A549 (cell line): ENCODE data around the gene SLIT1. TPM values are rescaled to one million over a fixed set of nuclear protein-coding genes. Genes with fewer than 3 reads are reported as not detected.

Experiments
- ATAC-seq, 2 experiments: fragments of 200-7000 bp in 1 of 2; fragments of >200 bp in 1 of 2; cut with Nextera tagmentation in 1 of 2; cut with Tn5 transposase in 1 of 2; 3 replicates each; pipeline versions ENCODE4 v1.8.0 to v1.9.1; 2018 to 2020; ENCODE audit warnings: mild to moderate bottlenecking in 1 of 2, moderate library complexity in 1 of 2
- CTCF ChIA-PET: fragments of 300-600 bp; sonication (Branson Sonifier 250); formaldehyde crosslinking; extraction: SDS; loops from one replicate; lab custom pipeline; 2021; ENCODE audit warnings: antibody characterized with exemption, inconsistent platforms; lab: Yijun Ruan, JAX
- POLR2A ChIA-PET: fragments of 350-600 bp; formaldehyde crosslinking; extraction: SDS; loops from one replicate; lab custom pipeline; 2021; ENCODE audit warnings: antibody characterized with exemption, inconsistent platforms; lab: Yijun Ruan, JAX
- DNase-seq, 2 experiments: peaks; one replicate each; pipeline versions ENCODE4 v3.0.0 to v3.0.0-alpha.2; 2011 to 2016; ENCODE audit warnings: low read depth in 1 of 2, low spot score in 1 of 2
- FAIRE-seq: peaks from 2 replicates; lab custom pipeline; 2011; peaks lifted over from hg19 to GRCh38; lab: Jason Lieb, UNC
- H3K27ac ChIP-seq, 2 experiments: fragments of >200 bp; sonication (Bioruptor Twin); formaldehyde crosslinking; 3 replicates each; pipeline ENCODE4 v1.5.1; 2016 to 2017
- H3K4me1 ChIP-seq: fragments of >200 bp; sonication (Bioruptor Twin); formaldehyde crosslinking; 3 replicates; pipeline ENCODE4 v1.6.1; 2016
- H3K4me2 ChIP-seq: fragments of >200 bp; sonication (Bioruptor Twin); formaldehyde crosslinking; 3 replicates; pipeline ENCODE4 v1.6.1; 2016
- H3K4me3 ChIP-seq: fragments of >200 bp; sonication (Bioruptor Twin); formaldehyde crosslinking; 3 replicates; pipeline ENCODE4 v1.5.1; 2016
- H3K9me3 ChIP-seq: fragments of >200 bp; sonication (Bioruptor Twin); formaldehyde crosslinking; 3 replicates; pipeline ENCODE4 v1.6.1; 2016
- BHLHE40 ChIP-seq: IDR thresholded peaks from 2 replicates; pipeline ENCODE4 v1.6.1; 2012; ENCODE audit warnings: low read depth, low read length, inconsistent platforms
- CBX2 ChIP-seq: fragments of 200-600 bp; sonication (generic); IDR thresholded peaks from 2 replicates; pipeline ENCODE4 v1.6.1; 2016; ENCODE audit warnings: low read depth, mild to moderate bottlenecking, borderline replicate concordance
- CBX8 ChIP-seq: fragments of 200-600 bp; sonication (generic); IDR thresholded peaks from 2 replicates; pipeline ENCODE4 v1.6.1; 2016
- CHD2 ChIP-seq: fragments of 150-350 bp; IDR thresholded peaks from 2 replicates; pipeline ENCODE4 v1.6.1; 2014; ENCODE audit warnings: low read length; ENCODE audit not compliant: partially characterized antibody
- E2F6 ChIP-seq: IDR thresholded peaks from 2 replicates; pipeline ENCODE4 v1.6.1; 2012; ENCODE audit warnings: low read depth, borderline replicate concordance
- EHMT2 ChIP-seq: fragments of 200-600 bp; sonication (generic); IDR thresholded peaks from 2 replicates; pipeline ENCODE4 v1.6.1; 2016; ENCODE audit warnings: antibody characterized with exemption, low read depth, mild to moderate bottlenecking, moderate library complexity
- FOXS1 ChIP-seq: fragments of 250-450 bp; sonication (Bioruptor Pico); IDR thresholded peaks from 2 replicates; pipeline ENCODE4 v1.5.0; 2020; ENCODE audit warnings: mild to moderate bottlenecking, moderate library complexity
- GATA3 ChIP-seq: IDR thresholded peaks from 2 replicates; pipeline ENCODE4 v1.6.1; 2012; ENCODE audit warnings: borderline replicate concordance
- HDAC2 ChIP-seq: fragments of 200-600 bp; sonication (generic); IDR thresholded peaks from 2 replicates; pipeline ENCODE4 v1.6.1; 2016
- HMGXB4 ChIP-seq: fragments of 250-450 bp; sonication (Bioruptor Pico); IDR thresholded peaks from 2 replicates; pipeline ENCODE4 v1.5.0; 2021; ENCODE audit warnings: mild to moderate bottlenecking, moderate library complexity, borderline replicate concordance
- HOXA7 ChIP-seq: fragments of 250-450 bp; sonication (Bioruptor Pico); IDR thresholded peaks from 2 replicates; pipeline ENCODE4 v1.5.0; 2020; ENCODE audit warnings: mild to moderate bottlenecking, moderate library complexity
- HOXB13 ChIP-seq: fragments of 250-450 bp; sonication (Bioruptor Pico); IDR thresholded peaks from 2 replicates; pipeline ENCODE4 v1.5.0; 2020; ENCODE audit warnings: low read depth, mild to moderate bottlenecking, moderate library complexity
- HOXB5 ChIP-seq: fragments of 250-450 bp; sonication (Bioruptor Pico); IDR thresholded peaks from 2 replicates; pipeline ENCODE4 v1.5.0; 2020; ENCODE audit warnings: mild to moderate bottlenecking, moderate library complexity
- NPAS2 ChIP-seq: fragments of 250-450 bp; sonication (Bioruptor Pico); IDR thresholded peaks from 2 replicates; pipeline ENCODE4 v1.8.0; 2022; ENCODE audit warnings: mild to moderate bottlenecking, moderate library complexity, borderline replicate concordance
- NR3C1 ChIP-seq: fragments of >200 bp; sonication (Bioruptor Twin); formaldehyde crosslinking; IDR thresholded peaks from 3 replicates; pipeline ENCODE4 v1.6.1; 2017
- PHF8 ChIP-seq: fragments of 200-600 bp; sonication (generic); IDR thresholded peaks from 2 replicates; pipeline ENCODE4 v1.6.1; 2016; ENCODE audit warnings: low read depth, mild to moderate bottlenecking, antibody characterized with exemption, moderate library complexity, borderline replicate concordance
- POLR2AphosphoS2 ChIP-seq: conservative IDR thresholded peaks from 2 replicates; pipeline ENCODE4 v1.6.1; 2012; ENCODE audit warnings: low read length, improper control_type of control experiment, inconsistent platforms
- RAD21 ChIP-seq, 2 experiments: fragments of >200 bp in 1 of 2; sonication (Bioruptor Twin) in 1 of 2; formaldehyde crosslinking in 1 of 2; IDR thresholded peaks in 1 of 2; conservative IDR thresholded peaks in 1 of 2; 2 replicates in 1 of 2; 3 replicates in 1 of 2; pipeline ENCODE4 v1.6.1; 2012 to 2018; ENCODE audit warnings: inconsistent platforms in 1 of 2
- RARB ChIP-seq: fragments of 250-450 bp; sonication (Bioruptor Pico); IDR thresholded peaks from 2 replicates; pipeline ENCODE4 v1.8.0; 2021; ENCODE audit warnings: mild to moderate bottlenecking, moderate library complexity
- REST ChIP-seq: fragments of 200-600 bp; sonication (generic); IDR thresholded peaks from 2 replicates; pipeline ENCODE4 v1.6.1; 2016; ENCODE audit warnings: antibody characterized with exemption, mild to moderate bottlenecking, moderate library complexity
- RNF2 ChIP-seq: fragments of 200-600 bp; sonication (generic); IDR thresholded peaks from 2 replicates; pipeline ENCODE4 v1.6.1; 2016; ENCODE audit warnings: low read depth, mild to moderate bottlenecking, antibody characterized with exemption, moderate library complexity, borderline replicate concordance
- SMC3 ChIP-seq: fragments of >200 bp; sonication (Bioruptor Twin); formaldehyde crosslinking; IDR thresholded peaks from 3 replicates; pipeline ENCODE4 v1.6.1; 2018; ENCODE audit warnings: inconsistent platforms
- TP53 ChIP-seq: fragments of 250-450 bp; sonication (Bioruptor Pico); IDR thresholded peaks from 2 replicates; pipeline ENCODE4 v1.5.0; 2021; ENCODE audit warnings: mild to moderate bottlenecking, moderate library complexity
- USF2 ChIP-seq: fragments of 450-650 bp; IDR thresholded peaks from 2 replicates; pipeline ENCODE4 v1.6.1; 2014; ENCODE audit warnings: antibody characterized with exemption
- ZC3H11A ChIP-seq: fragments of 450-650 bp; IDR thresholded peaks from 2 replicates; pipeline ENCODE4 v1.6.1; 2014; ENCODE audit warnings: antibody characterized with exemption, mild to moderate bottlenecking
- WGBS: methylation state at CpG from one replicate; pipeline ENCODE4 v1.1.6; 2017; ENCODE audit errors: missing lambda C conversion rate; 5-methylcytosine and 5-hydroxymethylcytosine counted together
- polyA plus RNA-seq, 4 experiments: library from polyadenylated mRNA; depleted of rRNA in 3 of 4; stranded (reverse); fragments of >200 nt; fragmentation: RNase III in 1 of 4; extraction: RNeasy Plus Mini Kit Qiagen cat#74134 plus additional on column Dnase treatment in 1 of 4; gene quantifications; 2 replicates in 3 of 4; 3 replicates in 1 of 4; pipeline ENCODE4 v1.2.3, GENCODE V29; 2011 to 2017
- TF ChIP-seq, protein P1 (sequence below): fragments of >200 bp; sonication (Bioruptor Twin); formaldehyde crosslinking; IDR thresholded peaks from 2 replicates; pipeline ENCODE4 v1.6.1; 2016

Gene SLIT1
- polyA plus RNA-seq, 2 of the 4 experiments (the other 2 are of a cell fraction) = 0.05 to 0.09 TPM

GRCh38 chr10:97150013-97150595 lies 35.7 kb downstream of the SLIT1 start:
- ATAC-seq = no peak
- Histone ChIP-seq H3K9me3 (no peaks in the 10 kb centered on the region), H3K4me2 (no peak overlapping the region), H3K4me3 (no peak overlapping the region), H3K4me1 (no peaks in the 10 kb centered on the region), H3K27ac (no peak overlapping the region)
- no peak for FAIRE-seq
- 43% methylated on average over 10 of the region's 10 CpGs for WGBS
- POLR2A ChIA-PET = no interaction called here
- CTCF ChIA-PET = interaction anchor here (0.9 to 2.2 kb wide), 7 partner anchors 9 to 113 kb away, joined by 3 to 7 read pairs (median 4); no protein-coding TSS in a partner anchor
- TF ChIP-seq BHLHE40 (no peak), CBX8 (no peak), CBX2 (no peak), CHD2 (no peak), REST (no peak), HOXB5 (CRISPR knock-in tag) (no peak), FOXS1 (CRISPR knock-in tag) (no peak), POLR2AphosphoS2 (no peak), E2F6 (no peak), HOXB13 (no peak), SMC3 (no peak), HDAC2 (no peak), RNF2 (no peak), ZC3H11A (no peak), TP53 (no peak), NPAS2 (CRISPR knock-in tag) (no peak), NR3C1 (no peak)
- TF ChIP-seq, protein P1, sequence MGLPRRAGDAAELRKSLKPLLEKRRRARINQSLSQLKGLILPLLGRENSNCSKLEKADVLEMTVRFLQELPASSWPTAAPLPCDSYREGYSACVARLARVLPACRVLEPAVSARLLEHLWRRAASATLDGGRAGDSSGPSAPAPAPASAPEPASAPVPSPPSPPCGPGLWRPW = no peak
- DNase-seq = no peak

DNA sequence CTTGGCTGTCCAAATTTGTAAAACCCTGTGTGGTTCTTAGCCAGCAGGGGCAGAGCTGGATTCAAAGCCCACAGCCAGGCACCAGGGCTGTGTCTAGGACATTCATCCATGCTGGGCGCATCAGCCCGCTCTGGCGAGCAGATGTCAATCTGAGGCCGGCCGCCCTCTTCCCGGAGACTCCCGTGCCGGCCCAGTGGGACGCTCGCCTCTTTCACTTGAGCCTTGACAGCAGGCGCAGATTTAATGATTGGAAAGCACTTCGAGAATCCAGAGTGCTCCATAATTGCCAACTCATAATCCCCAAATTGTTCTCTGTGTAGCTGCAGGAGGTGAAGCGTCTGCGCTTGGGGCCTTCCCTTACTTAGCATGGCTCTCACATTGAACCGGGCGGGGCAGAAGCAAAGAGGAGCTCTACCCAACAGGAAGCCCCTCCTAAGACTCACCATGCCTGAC lies 36.7 kb downstream of the SLIT1 start:
- Histone ChIP-seq H3K9me3 (no peaks in the 10 kb centered on the region), H3K27ac (no peak overlapping the region), H3K4me1 (no peaks in the 10 kb centered on the region), H3K4me3 (no peak overlapping the region), H3K4me2 (no peak overlapping the region)
- TF ChIP-seq RAD21 (conservative IDR thresholded peaks at IDR 0.05 in 1 of 2, IDR thresholded peaks at IDR 0.05 in 1 of 2) (no peak), USF2 (no peak), HMGXB4 (CRISPR knock-in tag) (no peak), EHMT2 (no peak), PHF8 (no peak), RARB (CRISPR knock-in tag) (no peak), GATA3 (no peak), HOXA7 (CRISPR knock-in tag) (no peak)
- ATAC-seq (peak in 1 of 2 experiments; percentile 28; a peak in 1 of 6 replicates), DNase-seq (no peak), FAIRE-seq (no peak)
- ChIA-PET POLR2A (no interaction called here), CTCF (interaction anchor here (1.2 to 2.2 kb wide), 3 partner anchors 12 to 77 kb away, joined by 4 to 7 read pairs (median 7); no protein-coding TSS in a partner anchor)
- WGBS = 78% methylated on average over 16 of the region's 16 CpGs
